Chondrocyte (in vitro differentiated cells): Measurements from ENCODE around the gene GPR31. TPM values are rescaled to one million over a fixed set of nuclear protein-coding genes. Genes with fewer than 3 reads are reported as not detected.
A peak's percentile ranks its signal among the peaks of the same experiment; 100 is the strongest.

Experiments
- DNase-seq: peaks from one replicate; pipeline ENCODE4 v3.0.0; 2021; ENCODE audit warnings: mixed read lengths, low spot score
- H3K27ac Mint-ChIP-seq: one replicate; pipeline ENCODE4 v1.8.0; 2021; ENCODE audit warnings: mild to moderate bottlenecking, moderate library complexity, mixed read lengths; ENCODE audit not compliant: unreplicated experiment
- H3K27me3 Mint-ChIP-seq: 2 replicates; pipeline ENCODE4 v1.8.0; 2021; ENCODE audit warnings: low read depth, mixed read lengths
- H3K36me3 Mint-ChIP-seq: 2 replicates; pipeline ENCODE4 v1.8.0; 2021; ENCODE audit warnings: low read depth, mixed read lengths
- H3K4me1 Mint-ChIP-seq: 2 replicates; pipeline ENCODE4 v1.8.0; 2021; ENCODE audit warnings: low read depth, mild to moderate bottlenecking, mixed read lengths
- H3K4me3 Mint-ChIP-seq: one replicate; pipeline ENCODE4 v1.8.0; 2021; ENCODE audit warnings: mild to moderate bottlenecking, moderate library complexity, mixed read lengths; ENCODE audit not compliant: unreplicated experiment
- H3K9me3 Mint-ChIP-seq: 2 replicates; pipeline ENCODE4 v1.8.0; 2021; ENCODE audit warnings: low read depth, mixed read lengths
- CTCF ChIP-seq: fragments of 200-600 bp; sonication (generic); IDR thresholded peaks from 2 replicates; pipeline ENCODE4 v1.5.0; 2021; ENCODE audit warnings: antibody characterized with exemption, mild to moderate bottlenecking, moderate library complexity
- total RNA-seq: library from RNA; stranded (reverse); gene quantifications from 3 replicates; pipeline ENCODE4 v1.2.1, GENCODE V29; 2021

Gene GPR31
- total RNA-seq, 1 donor from 2014 or later = not detected

- peaks cover 45% of the 10 kb centered on the region for H3K27me3 Mint-ChIP-seq
- H3K4me3 Mint-ChIP-seq = no peak overlapping the region
- TF ChIP-seq CTCF = peak; percentile 80
- H3K36me3 Mint-ChIP-seq = peaks cover 3% of the 10 kb centered on the region
- H3K9me3 Mint-ChIP-seq = peaks cover 5% of the 10 kb centered on the region
- DNase-seq = no peak
- H3K4me1 Mint-ChIP-seq = peaks cover 5% of the 10 kb centered on the region
- no peak overlapping the region for H3K27ac Mint-ChIP-seq
Measured at GRCh38 chr6:167141667-167142432, 15.9 kb downstream of the GPR31 start.

- no peak overlapping the region for H3K27ac Mint-ChIP-seq
- peaks cover 43% of the 10 kb centered on the region for H3K27me3 Mint-ChIP-seq
- no peak for DNase-seq
- no peak for TF ChIP-seq CTCF
- peaks cover 3% of the 10 kb centered on the region for H3K36me3 Mint-ChIP-seq
- H3K4me3 Mint-ChIP-seq = no peak overlapping the region
- H3K4me1 Mint-ChIP-seq = no peaks in the 10 kb centered on the region
- peaks cover 5% of the 10 kb centered on the region for H3K9me3 Mint-ChIP-seq
Measured at GRCh38 chr6:167140589-167141474, 16.9 kb downstream of the GPR31 start.

- peaks cover 41% of the 10 kb centered on the region for H3K27me3 Mint-ChIP-seq
- TF ChIP-seq CTCF = no peak
- H3K4me3 Mint-ChIP-seq = no peak overlapping the region
- DNase-seq = no peak
- H3K9me3 Mint-ChIP-seq = peaks cover 1% of the 10 kb centered on the region
- H3K36me3 Mint-ChIP-seq = peaks cover 3% of the 10 kb centered on the region
- no peaks in the 10 kb centered on the region for H3K4me1 Mint-ChIP-seq
- H3K27ac Mint-ChIP-seq = no peak overlapping the region
Measured at GRCh38 chr6:167139761-167140160, 18.0 kb downstream of the GPR31 start.

GRCh38 chr6:167137881-167138280 lies 19.9 kb downstream of the GPR31 start:
- H3K27me3 Mint-ChIP-seq = peaks cover 30% of the 10 kb centered on the region
- H3K4me3 Mint-ChIP-seq = no peak overlapping the region
- H3K9me3 Mint-ChIP-seq = no peaks in the 10 kb centered on the region
- H3K27ac Mint-ChIP-seq = no peak overlapping the region
- H3K4me1 Mint-ChIP-seq = no peaks in the 10 kb centered on the region
- no peak for DNase-seq
- H3K36me3 Mint-ChIP-seq = no peaks in the 10 kb centered on the region
- TF ChIP-seq CTCF = no peak

GRCh38 chr6:167137081-167137480 lies 20.7 kb downstream of the GPR31 start:
- H3K4me3 Mint-ChIP-seq = no peak overlapping the region
- H3K4me1 Mint-ChIP-seq = no peaks in the 10 kb centered on the region
- no peaks in the 10 kb centered on the region for H3K36me3 Mint-ChIP-seq
- H3K27me3 Mint-ChIP-seq = peaks cover 24% of the 10 kb centered on the region
- H3K27ac Mint-ChIP-seq = no peak overlapping the region
- no peak for DNase-seq
- H3K9me3 Mint-ChIP-seq = no peaks in the 10 kb centered on the region
- no peak for TF ChIP-seq CTCF
